K562 (cell line): ENCODE data around the gene ST3GAL3. TPM values are rescaled to one million over a fixed set of nuclear protein-coding genes. Genes with fewer than 3 reads are reported as not detected.
A peak's percentile ranks its signal among the peaks of the same experiment; 100 is the strongest.

Experiments used
- ASH1L ChIP-seq: fragments of 450-650 bp; IDR thresholded peaks from 2 replicates; pipeline ENCODE4 v1.6.1; 2018; ENCODE audit warnings: borderline replicate concordance, mild to moderate bottlenecking, low read depth; ENCODE audit not compliant: partially characterized antibody
- ATF1 ChIP-seq, 2 experiments: fragments of 450-650 bp in 1 of 2; IDR thresholded peaks; 2 replicates each; pipeline ENCODE4 v1.6.1; 2016; ENCODE audit warnings: missing compliant biosample characterization in 1 of 2, missing genetic modification characterization in 1 of 2
- CCAR2 ChIP-seq: fragments of 200-400 bp; formaldehyde crosslinking; IDR thresholded peaks from 2 replicates; pipeline ENCODE4 v1.6.1; 2017; ENCODE audit warnings: mild to moderate bottlenecking, low read depth, low read length
- COPS2 ChIP-seq: fragments of 450-650 bp; conservative IDR thresholded peaks from 2 replicates; pipeline ENCODE4 v1.6.1; 2016; ENCODE audit warnings: mild to moderate bottlenecking, moderate library complexity
- CSDE1 ChIP-seq, 2 experiments: fragments of 450-650 bp; IDR thresholded peaks; 2 replicates each; pipeline ENCODE4 v1.6.1; 2016; ENCODE audit warnings: mild to moderate bottlenecking in 1 of 2
- DPF2 ChIP-seq: fragments of 450-650 bp; IDR thresholded peaks from 2 replicates; pipeline ENCODE4 v1.6.1; 2016
- FOXM1 ChIP-seq, 2 experiments: fragments of 450-650 bp in 1 of 2; sonication (generic) in 1 of 2; formaldehyde crosslinking in 1 of 2; IDR thresholded peaks; 2 replicates each; pipeline versions ENCODE4 v1.6.1 to v1.9.0; 2017 to 2022; ENCODE audit warnings: low read depth in 2 of 2, mild to moderate bottlenecking in 2 of 2, missing genetic modification reagents in 1 of 2, moderate library complexity in 1 of 2
- GABPB1 ChIP-seq: sonication (generic); formaldehyde crosslinking; IDR thresholded peaks from 2 replicates; pipeline ENCODE4 v1.8.0; 2022; ENCODE audit warnings: mild to moderate bottlenecking, missing genetic modification reagents
- HOXB6 ChIP-seq: fragments of 250-450 bp; sonication (Bioruptor Pico); IDR thresholded peaks from 2 replicates; pipeline ENCODE4 v1.5.1; 2022; ENCODE audit warnings: mild to moderate bottlenecking, borderline replicate concordance
- SAFB2 ChIP-seq: fragments of 200-400 bp; formaldehyde crosslinking; IDR thresholded peaks from 2 replicates; pipeline ENCODE4 v1.6.1; 2018; ENCODE audit warnings: borderline replicate concordance, low read length, low read depth, moderate library complexity; ENCODE audit not compliant: severe bottlenecking
- SMARCB1 ChIP-seq: IDR thresholded peaks from 2 replicates; pipeline ENCODE4 v1.6.1; 2011; ENCODE audit warnings: improper control_type of control experiment, low read depth; ENCODE audit not compliant: insufficient read length
- SUPT5H ChIP-seq: fragments of 450-650 bp; IDR thresholded peaks from 2 replicates; pipeline ENCODE4 v1.6.1; 2016
- TOE1 ChIP-seq, 2 experiments: fragments of 450-650 bp in 1 of 2; sonication (generic) in 1 of 2; formaldehyde crosslinking in 1 of 2; IDR thresholded peaks; 2 replicates each; pipeline versions ENCODE4 v1.7.1 to v1.8.0; 2016 to 2022; ENCODE audit warnings: borderline replicate concordance in 2 of 2, mild to moderate bottlenecking in 2 of 2, antibody characterized with exemption in 1 of 2, inconsistent platforms in 1 of 2, low read depth in 1 of 2, missing genetic modification reagents in 1 of 2, moderate library complexity in 1 of 2
- ZNF133 ChIP-seq: fragments of 250-450 bp; sonication (Bioruptor Pico); IDR thresholded peaks from 2 replicates; pipeline ENCODE4 v1.4.0; 2020; ENCODE audit warnings: mild to moderate bottlenecking
- ZNF77 ChIP-seq: fragments of 250-450 bp; sonication (Bioruptor Pico); IDR thresholded peaks from 2 replicates; pipeline ENCODE4 v1.5.0; 2020
- polyA plus RNA-seq, 8 experiments: library from polyadenylated mRNA; depleted of rRNA in 4 of 8; stranded (reverse) in 5 of 8; unstranded in 3 of 8; fragments of >200 nt; fragmentation: Nextera tagmentation in 2 of 8; fragmentation: Illumina TruSeq in 1 of 8; extraction: Ambion mirVana in 2 of 8; extraction: Trizol in 1 of 8; gene quantifications; 2 replicates each; pipeline versions ENCODE4 v1.2.1 to v1.2.3, GENCODE V29; 2011 to 2014; ENCODE audit warnings: inconsistent platforms in 1 of 8, missing spikeins in 1 of 8
- total RNA-seq, 7 experiments: library from RNA; depleted of rRNA in 6 of 7; stranded (reverse); fragments of >200 nt in 6 of 7; fragmentation: Illumina TruSeq in 2 of 7; extraction: Trizol in 2 of 7; gene quantifications; 2 replicates each; pipeline versions ENCODE4 v1.2.1 to v1.2.3, GENCODE V29; 2011 to 2021; ENCODE audit warnings: low replicate concordance in 1 of 7
- TF ChIP-seq, protein P1 (sequence below), 2 experiments: fragments of 450-650 bp; conservative IDR thresholded peaks; 2 replicates each; pipeline ENCODE4 v1.6.1; 2017; ENCODE audit warnings: mild to moderate bottlenecking in 2 of 2, moderate library complexity in 2 of 2
- TF ChIP-seq, protein P2 (sequence below): sonication (generic); formaldehyde crosslinking; IDR thresholded peaks from 2 replicates; pipeline ENCODE4 v1.8.0; 2022; ENCODE audit warnings: missing genetic modification reagents, mild to moderate bottlenecking, moderate library complexity, borderline replicate concordance
- TF ChIP-seq, protein P3 (sequence below): IDR thresholded peaks from 2 replicates; pipeline ENCODE4 v1.6.1; 2014; ENCODE audit warnings: antibody characterized with exemption
- TF ChIP-seq, protein P4 (sequence below): fragments of 450-650 bp; formaldehyde crosslinking; conservative IDR thresholded peaks from 2 replicates; pipeline ENCODE4 v1.4.0; 2022; ENCODE audit warnings: mild to moderate bottlenecking, missing genetic modification characterization

ST3GAL3 gene
- total and polyA plus RNA-seq, 9 of the 15 experiments (the other 6 are each of a cell fraction or from before 2014, with no cell fraction given), result 1.2 to 18.9 (median 11.0) TPM

DNA sequence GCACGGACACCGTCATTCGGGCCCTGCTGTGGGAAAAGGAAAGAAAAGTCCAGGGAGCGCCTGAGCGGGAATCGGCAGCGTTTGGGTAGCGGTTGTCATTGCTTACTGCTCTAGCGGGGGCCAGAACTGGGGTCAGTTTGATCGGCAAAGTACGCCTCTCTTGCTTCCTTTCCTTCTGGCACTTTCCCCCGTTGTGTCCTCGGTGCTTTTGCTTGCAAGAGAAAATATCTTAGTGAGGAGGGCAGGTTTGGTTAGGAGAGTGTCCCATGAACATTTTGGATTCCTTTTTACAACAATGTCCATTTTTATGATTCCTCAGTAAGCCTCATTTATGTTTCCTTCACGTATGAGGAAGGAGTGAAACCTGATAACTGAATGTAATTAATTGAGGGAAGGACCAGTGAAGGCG, 670 bp downstream of the ST3GAL3 start (continued):
- TF ChIP-seq, protein P1, sequence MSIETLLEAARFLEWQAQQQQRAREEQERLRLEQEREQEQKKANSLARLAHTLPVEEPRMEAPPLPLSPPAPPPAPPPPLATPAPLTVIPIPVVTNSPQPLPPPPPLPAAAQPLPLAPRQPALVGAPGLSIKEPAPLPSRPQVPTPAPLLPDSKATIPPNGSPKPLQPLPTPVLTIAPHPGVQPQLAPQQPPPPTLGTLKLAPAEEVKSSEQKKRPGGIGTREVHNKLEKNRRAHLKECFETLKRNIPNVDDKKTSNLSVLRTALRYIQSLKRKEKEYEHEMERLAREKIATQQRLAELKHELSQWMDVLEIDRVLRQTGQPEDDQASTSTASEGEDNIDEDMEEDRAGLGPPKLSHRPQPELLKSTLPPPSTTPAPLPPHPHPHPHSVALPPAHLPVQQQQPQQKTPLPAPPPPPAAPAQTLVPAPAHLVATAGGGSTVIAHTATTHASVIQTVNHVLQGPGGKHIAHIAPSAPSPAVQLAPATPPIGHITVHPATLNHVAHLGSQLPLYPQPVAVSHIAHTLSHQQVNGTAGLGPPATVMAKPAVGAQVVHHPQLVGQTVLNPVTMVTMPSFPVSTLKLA (conservative IDR thresholded peaks at IDR 0.05), result no peak; a peak in 1 of 4 replicates
- 0 out of 4 replicates have a peak, but pooled peaks of 1 of the 2 experiments have one; percentile 1 for TF ChIP-seq CSDE1 (IDR thresholded peaks at IDR 0.05)
- no peak for TF ChIP-seq ATF1 (CRISPR knock-in tag; IDR thresholded peaks at IDR 0.05)
- TF ChIP-seq ATF1 (tag; IDR thresholded peaks at IDR 0.05), result 0 out of 2 replicates have a peak, but pooled peaks have one; percentile 4
- TF ChIP-seq TOE1 (IDR thresholded peaks at IDR 0.05; ENCODE audit: borderline replicate concordance), result 0 out of 2 replicates have a peak, but pooled peaks have one; percentile 58
- TF ChIP-seq TOE1 (CRISPR knock-in tag; IDR thresholded peaks at IDR 0.05; ENCODE audit: borderline replicate concordance, low read depth), result no peak
- no peak for TF ChIP-seq FOXM1 (IDR thresholded peaks at IDR 0.05; ENCODE audit: low read depth)
- TF ChIP-seq FOXM1 (CRISPR knock-in tag; IDR thresholded peaks at IDR 0.05; ENCODE audit: low read depth), result 0 out of 2 replicates have a peak, but pooled peaks have one; percentile 0
- TF ChIP-seq, protein P2, sequence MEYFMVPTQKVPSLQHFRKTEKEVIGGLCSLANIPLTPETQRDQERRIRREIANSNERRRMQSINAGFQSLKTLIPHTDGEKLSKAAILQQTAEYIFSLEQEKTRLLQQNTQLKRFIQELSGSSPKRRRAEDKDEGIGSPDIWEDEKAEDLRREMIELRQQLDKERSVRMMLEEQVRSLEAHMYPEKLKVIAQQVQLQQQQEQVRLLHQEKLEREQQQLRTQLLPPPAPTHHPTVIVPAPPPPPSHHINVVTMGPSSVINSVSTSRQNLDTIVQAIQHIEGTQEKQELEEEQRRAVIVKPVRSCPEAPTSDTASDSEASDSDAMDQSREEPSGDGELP (CRISPR knock-in tag), result 0 out of 2 replicates have a peak, but pooled peaks have one; percentile 21
- TF ChIP-seq COPS2, result no peak
- TF ChIP-seq, protein P3, sequence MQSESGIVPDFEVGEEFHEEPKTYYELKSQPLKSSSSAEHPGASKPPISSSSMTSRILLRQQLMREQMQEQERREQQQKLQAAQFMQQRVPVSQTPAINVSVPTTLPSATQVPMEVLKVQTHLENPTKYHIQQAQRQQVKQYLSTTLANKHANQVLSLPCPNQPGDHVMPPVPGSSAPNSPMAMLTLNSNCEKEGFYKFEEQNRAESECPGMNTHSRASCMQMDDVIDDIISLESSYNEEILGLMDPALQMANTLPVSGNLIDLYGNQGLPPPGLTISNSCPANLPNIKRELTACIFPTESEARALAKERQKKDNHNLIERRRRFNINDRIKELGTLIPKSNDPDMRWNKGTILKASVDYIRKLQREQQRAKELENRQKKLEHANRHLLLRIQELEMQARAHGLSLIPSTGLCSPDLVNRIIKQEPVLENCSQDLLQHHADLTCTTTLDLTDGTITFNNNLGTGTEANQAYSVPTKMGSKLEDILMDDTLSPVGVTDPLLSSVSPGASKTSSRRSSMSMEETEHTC, result no peak
- TF ChIP-seq, protein P4, sequence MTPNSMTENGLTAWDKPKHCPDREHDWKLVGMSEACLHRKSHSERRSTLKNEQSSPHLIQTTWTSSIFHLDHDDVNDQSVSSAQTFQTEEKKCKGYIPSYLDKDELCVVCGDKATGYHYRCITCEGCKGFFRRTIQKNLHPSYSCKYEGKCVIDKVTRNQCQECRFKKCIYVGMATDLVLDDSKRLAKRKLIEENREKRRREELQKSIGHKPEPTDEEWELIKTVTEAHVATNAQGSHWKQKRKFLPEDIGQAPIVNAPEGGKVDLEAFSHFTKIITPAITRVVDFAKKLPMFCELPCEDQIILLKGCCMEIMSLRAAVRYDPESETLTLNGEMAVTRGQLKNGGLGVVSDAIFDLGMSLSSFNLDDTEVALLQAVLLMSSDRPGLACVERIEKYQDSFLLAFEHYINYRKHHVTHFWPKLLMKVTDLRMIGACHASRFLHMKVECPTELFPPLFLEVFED (CRISPR knock-in tag), result peak; percentile 73; the same call in 1 of the 2 replicates
- TF ChIP-seq SUPT5H, result peak; percentile 14; the same call in 1 of the 2 replicates
- TF ChIP-seq ZNF77 (CRISPR knock-in tag), result no peak
- no peak for TF ChIP-seq SAFB2
- TF ChIP-seq CCAR2, result no peak
- TF ChIP-seq ZNF133 (CRISPR knock-in tag), result 0 out of 2 replicates have a peak, but pooled peaks have one; percentile 44
- TF ChIP-seq DPF2, result peak; percentile 41
- no peak for TF ChIP-seq SMARCB1
- 0 out of 2 replicates have a peak, but pooled peaks have one; percentile 5 for TF ChIP-seq GABPB1 (CRISPR knock-in tag)
- TF ChIP-seq ASH1L, result no peak
- TF ChIP-seq HOXB6 (CRISPR knock-in tag), result no peak
